ENCODE data around the gene WNT5B. TPM values are rescaled to one million over a fixed set of nuclear protein-coding genes. Genes with fewer than 3 reads are reported as not detected.

Gene WNT5B
- total RNA-seq, 2 experiments from 2014 or later, result 0.86 to 14.7 TPM

- Histone ChIP-seq H3K36me3 (ENCODE audit: insufficient read depth, low read length) (peaks cover 32% of the 10 kb centered on the region), H2AFZ (ENCODE audit: low read length) (no peak overlapping the region), H3K79me2 (ENCODE audit: insufficient read depth, low read depth, low read length) (peaks cover 29% of the 10 kb centered on the region), H3K27ac (ENCODE audit: low read depth, low read length, poor library complexity, severe bottlenecking) (no peak overlapping the region), H3K4me3 (ENCODE audit: low read depth, low read length, poor library complexity, severe bottlenecking) (no peak overlapping the region), H3K4me2 (ENCODE audit: low read length) (no peak overlapping the region), H3K9me3 (ENCODE audit: low read length) (no peaks in the 10 kb centered on the region), H4K20me1 (ENCODE audit: insufficient read depth, low read length) (peaks cover 14% of the 10 kb centered on the region), H3K4me1 (ENCODE audit: insufficient read depth, low read length, poor library complexity, severe bottlenecking) (peaks cover 43% of the 10 kb centered on the region), H3K9me2 (ENCODE audit: insufficient read depth, low read length) (no peaks in the 10 kb centered on the region)
- intact Hi-C loops (cut with micrococcal nuclease; ENCODE audit: unreplicated experiment), result loop anchor here (5.0 to 10.0 kb wide), 2 partner anchors 302 to 760 kb away; no protein-coding TSS in a partner anchor
- no TSS peak for BruUV-seq (replicated peaks)
- TF ChIP-seq, protein P1, sequence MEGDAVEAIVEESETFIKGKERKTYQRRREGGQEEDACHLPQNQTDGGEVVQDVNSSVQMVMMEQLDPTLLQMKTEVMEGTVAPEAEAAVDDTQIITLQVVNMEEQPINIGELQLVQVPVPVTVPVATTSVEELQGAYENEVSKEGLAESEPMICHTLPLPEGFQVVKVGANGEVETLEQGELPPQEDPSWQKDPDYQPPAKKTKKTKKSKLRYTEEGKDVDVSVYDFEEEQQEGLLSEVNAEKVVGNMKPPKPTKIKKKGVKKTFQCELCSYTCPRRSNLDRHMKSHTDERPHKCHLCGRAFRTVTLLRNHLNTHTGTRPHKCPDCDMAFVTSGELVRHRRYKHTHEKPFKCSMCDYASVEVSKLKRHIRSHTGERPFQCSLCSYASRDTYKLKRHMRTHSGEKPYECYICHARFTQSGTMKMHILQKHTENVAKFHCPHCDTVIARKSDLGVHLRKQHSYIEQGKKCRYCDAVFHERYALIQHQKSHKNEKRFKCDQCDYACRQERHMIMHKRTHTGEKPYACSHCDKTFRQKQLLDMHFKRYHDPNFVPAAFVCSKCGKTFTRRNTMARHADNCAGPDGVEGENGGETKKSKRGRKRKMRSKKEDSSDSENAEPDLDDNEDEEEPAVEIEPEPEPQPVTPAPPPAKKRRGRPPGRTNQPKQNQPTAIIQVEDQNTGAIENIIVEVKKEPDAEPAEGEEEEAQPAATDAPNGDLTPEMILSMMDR (conservative IDR thresholded peaks at IDR 0.05; ENCODE audit: low read length), result no peak
- TF ChIP-seq EZH2phosphoT487 (IDR thresholded peaks at IDR 0.05; ENCODE audit: borderline replicate concordance, low read depth, low read length), result no peak
- ChIA-PET POLR2A (interaction anchor here (0.6 to 1.3 kb wide), 3 partner anchors 26 to 866 kb away, joined by 3 to 5 read pairs (median 3); no protein-coding TSS in a partner anchor), CTCF (ENCODE audit: unreplicated experiment) (interaction anchor here (1.0 kb wide), 1 partner anchor 466 kb away, joined by 4 read pairs; no protein-coding TSS in a partner anchor)
- DNase-seq (ENCODE audit: low spot score), result no peak
Observed at GRCh38 chr12:1584326-1584725, 44.7 kb upstream of the WNT5B start.

DNA sequence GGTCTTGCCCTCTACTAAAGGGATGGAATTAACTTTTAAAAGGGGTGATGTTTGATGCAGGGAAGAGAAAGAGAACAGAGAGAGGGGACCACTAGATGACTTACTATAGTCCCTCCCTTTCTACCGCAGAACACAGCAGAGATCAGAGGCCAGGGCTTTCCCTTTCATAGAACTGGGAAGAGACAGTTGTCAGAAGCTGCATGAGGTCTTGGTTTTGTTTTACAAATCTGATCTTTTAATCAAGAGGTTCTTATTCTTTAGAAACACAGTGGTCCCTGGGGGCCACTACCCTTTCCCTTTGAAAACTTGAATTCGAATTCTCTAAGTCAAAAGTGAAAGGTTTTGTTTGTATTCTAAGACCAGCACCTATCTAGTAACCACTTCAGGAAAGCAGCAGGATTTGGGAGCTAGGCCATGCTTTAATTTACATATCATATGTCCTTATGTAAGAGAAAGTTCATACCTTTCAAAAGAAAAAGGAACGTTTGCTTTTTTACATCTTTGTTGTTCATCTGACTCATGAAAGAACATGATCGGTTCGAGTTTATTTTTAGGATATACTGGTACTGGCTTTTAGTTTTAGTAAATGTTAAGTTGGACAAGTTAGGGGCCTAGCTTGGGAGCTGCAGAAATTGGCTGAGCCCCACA, 41.0 kb upstream of the WNT5B start:
- peaks cover 61% of the 10 kb centered on the region for H3K79me2 ChIP-seq (ENCODE audit: insufficient read depth, low read depth, low read length)
- H2AFZ ChIP-seq (ENCODE audit: low read length), result no peak overlapping the region
- no peak overlapping the region for H3K4me3 ChIP-seq (ENCODE audit: low read depth, low read length, poor library complexity, severe bottlenecking)
- intact Hi-C loops (cut with micrococcal nuclease; ENCODE audit: unreplicated experiment), result loop anchor here (10.0 kb wide), 1 partner anchor 763 kb away; no protein-coding TSS in a partner anchor
- peaks cover 39% of the 10 kb centered on the region for H3K4me1 ChIP-seq (ENCODE audit: insufficient read depth, low read length, poor library complexity, severe bottlenecking)
- TF ChIP-seq, protein P1 (conservative IDR thresholded peaks at IDR 0.05; ENCODE audit: low read length), result no peak
- no peak for TF ChIP-seq EZH2phosphoT487 (IDR thresholded peaks at IDR 0.05; ENCODE audit: borderline replicate concordance, low read depth, low read length)
- peak overlapping the region; percentile 14; the same call in 1 of the 2 replicates for H3K4me2 ChIP-seq (ENCODE audit: low read length)
- BruUV-seq (replicated peaks), result no TSS peak
- no peak for DNase-seq (ENCODE audit: low spot score)
- no peaks in the 10 kb centered on the region for H3K9me3 ChIP-seq (ENCODE audit: low read length)
- peaks cover 40% of the 10 kb centered on the region for H4K20me1 ChIP-seq (ENCODE audit: insufficient read depth, low read length)
- peaks cover 64% of the 10 kb centered on the region for H3K36me3 ChIP-seq (ENCODE audit: insufficient read depth, low read length)
- POLR2A ChIA-PET, result interaction anchor here (0.6 to 0.8 kb wide), 2 partner anchors 9 to 46 kb away, joined by 3 to 6 read pairs; no protein-coding TSS in a partner anchor
- H3K9me2 ChIP-seq (ENCODE audit: insufficient read depth, low read length), result no peaks in the 10 kb centered on the region
- CTCF ChIA-PET (ENCODE audit: unreplicated experiment), result interaction anchor here (1.1 kb wide), 1 partner anchor 14 kb away, joined by 3 read pairs; no protein-coding TSS in a partner anchor
- no peak overlapping the region for H3K27ac ChIP-seq (ENCODE audit: low read depth, low read length, poor library complexity, severe bottlenecking)

GRCh38 chr12:1588575-1588947, 40.5 kb upstream of the WNT5B start:
- H3K9me2 ChIP-seq (ENCODE audit: insufficient read depth, low read length), result no peaks in the 10 kb centered on the region
- ChIA-PET CTCF (ENCODE audit: unreplicated experiment) (no interaction called here), POLR2A (interaction anchor here (0.7 to 0.8 kb wide), 2 partner anchors 17 to 47 kb away, joined by 3 read pairs; no protein-coding TSS in a partner anchor)
- H2AFZ ChIP-seq (ENCODE audit: low read length), result no peak overlapping the region
- peaks cover 64% of the 10 kb centered on the region for H3K79me2 ChIP-seq (ENCODE audit: insufficient read depth, low read depth, low read length)
- no peak overlapping the region for H3K27ac ChIP-seq (ENCODE audit: low read depth, low read length, poor library complexity, severe bottlenecking)
- peaks cover 36% of the 10 kb centered on the region for H3K4me1 ChIP-seq (ENCODE audit: insufficient read depth, low read length, poor library complexity, severe bottlenecking)
- H4K20me1 ChIP-seq (ENCODE audit: insufficient read depth, low read length), result peaks cover 40% of the 10 kb centered on the region
- H3K4me3 ChIP-seq (ENCODE audit: low read depth, low read length, poor library complexity, severe bottlenecking), result no peak overlapping the region
- H3K9me3 ChIP-seq (ENCODE audit: low read length), result no peaks in the 10 kb centered on the region
- intact Hi-C loops (cut with micrococcal nuclease; ENCODE audit: unreplicated experiment), result loop anchor here (10.0 kb wide), 1 partner anchor 764 kb away; no protein-coding TSS in a partner anchor
- TF ChIP-seq EZH2phosphoT487 (IDR thresholded peaks at IDR 0.05; ENCODE audit: borderline replicate concordance, low read depth, low read length), result no peak
- TF ChIP-seq, protein P1 (conservative IDR thresholded peaks at IDR 0.05; ENCODE audit: low read length), result no peak
- BruUV-seq (replicated peaks), result no TSS peak
- H3K4me2 ChIP-seq (ENCODE audit: low read length), result peak overlapping the region; percentile 14; the same call in 1 of the 2 replicates
- H3K36me3 ChIP-seq (ENCODE audit: insufficient read depth, low read length), result peaks cover 66% of the 10 kb centered on the region
- DNase-seq (ENCODE audit: low spot score), result no peak
